GM21723 (cell line): ENCODE measurements around the gene CLNS1A.
"Not testable (repeated sequence)": the region's sequence is repeated elsewhere in the genome, so short reads cannot be mapped to it uniquely, and the experiment has no call there.

Experiments
- ATAC-seq: cut with Tn5 transposase; IDR thresholded peaks from one replicate; pipeline ENCODE4 v1.9.1; 2021; ENCODE audit warnings: mild to moderate bottlenecking, moderate library complexity; ENCODE audit not compliant: unreplicated experiment

CLNS1A gene

DNA sequence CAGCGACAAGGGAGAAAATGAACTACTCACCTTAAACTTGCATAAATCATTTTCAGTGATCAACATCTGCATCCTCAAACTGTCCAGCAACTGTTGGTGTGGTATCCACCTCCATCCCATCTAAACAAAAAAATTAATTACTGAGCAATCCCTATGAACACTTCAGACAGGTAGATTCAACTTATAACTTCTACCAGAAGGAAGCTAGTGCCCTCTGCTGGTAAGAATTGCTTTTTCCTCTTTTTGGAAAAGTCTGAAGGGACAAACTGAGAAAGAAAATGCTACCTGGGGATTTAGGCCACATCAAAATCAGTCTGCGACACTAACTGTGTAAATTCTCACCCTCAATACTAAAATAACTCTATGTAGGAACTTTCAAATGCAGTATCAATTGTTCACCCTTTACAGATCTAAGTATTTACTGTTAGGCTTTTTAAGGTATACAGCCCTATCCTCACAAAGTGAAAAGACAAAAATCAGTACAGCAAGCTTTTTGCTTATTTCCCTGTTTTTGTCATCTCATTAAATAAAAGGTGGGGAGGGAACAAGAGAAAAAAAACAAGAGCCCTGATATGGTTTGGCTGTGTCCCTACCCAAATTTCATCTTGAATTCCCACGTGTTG lies 17.9 kb downstream of the CLNS1A start:
- ATAC-seq, result no peak

GRCh38 chr11:77617892-77618291 lies 19.7 kb downstream of the CLNS1A start:
- no peak for ATAC-seq

GRCh38 chr11:77611921-77612320 lies 25.7 kb downstream of the CLNS1A start:
- no peak for ATAC-seq

DNA sequence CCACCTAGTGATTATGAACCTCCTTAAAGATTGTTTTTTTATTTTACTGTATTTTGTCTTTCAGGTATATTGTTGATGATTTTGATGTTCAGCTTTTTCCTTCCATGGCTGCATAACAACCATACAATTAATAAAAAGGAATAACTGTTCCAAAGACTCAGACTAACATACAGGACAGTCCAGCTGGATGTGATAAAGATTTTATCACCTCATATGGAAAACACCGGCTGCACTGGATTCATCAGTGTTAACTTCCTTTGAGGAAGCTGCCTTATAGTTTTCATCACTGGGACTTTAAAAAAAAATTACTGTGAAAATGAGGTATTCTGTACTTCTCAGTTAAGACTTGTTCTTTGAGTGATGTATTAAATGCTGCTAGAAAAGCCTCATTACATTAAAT lies 28.4 kb downstream of the CLNS1A start:
- ATAC-seq, result no peak

DNA sequence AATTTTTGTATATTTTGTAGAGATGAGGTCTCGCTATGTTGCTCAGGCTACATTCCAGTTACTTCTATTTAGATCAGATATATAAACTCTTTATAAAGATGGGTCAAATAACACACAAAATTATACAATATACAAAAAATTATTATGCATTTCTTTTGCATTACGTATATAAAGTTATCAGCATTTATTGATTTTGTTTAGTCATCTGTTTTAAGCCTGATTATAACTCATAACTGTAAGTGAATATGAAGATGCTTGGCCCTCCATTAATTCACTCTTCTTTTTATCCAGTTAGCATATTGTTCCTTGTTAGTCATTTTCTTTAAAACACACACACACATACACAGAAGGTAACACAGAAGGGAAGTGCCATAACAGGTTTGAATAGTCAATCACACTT lies 33.3 kb downstream of the CLNS1A start:
- ATAC-seq, result no peak

DNA sequence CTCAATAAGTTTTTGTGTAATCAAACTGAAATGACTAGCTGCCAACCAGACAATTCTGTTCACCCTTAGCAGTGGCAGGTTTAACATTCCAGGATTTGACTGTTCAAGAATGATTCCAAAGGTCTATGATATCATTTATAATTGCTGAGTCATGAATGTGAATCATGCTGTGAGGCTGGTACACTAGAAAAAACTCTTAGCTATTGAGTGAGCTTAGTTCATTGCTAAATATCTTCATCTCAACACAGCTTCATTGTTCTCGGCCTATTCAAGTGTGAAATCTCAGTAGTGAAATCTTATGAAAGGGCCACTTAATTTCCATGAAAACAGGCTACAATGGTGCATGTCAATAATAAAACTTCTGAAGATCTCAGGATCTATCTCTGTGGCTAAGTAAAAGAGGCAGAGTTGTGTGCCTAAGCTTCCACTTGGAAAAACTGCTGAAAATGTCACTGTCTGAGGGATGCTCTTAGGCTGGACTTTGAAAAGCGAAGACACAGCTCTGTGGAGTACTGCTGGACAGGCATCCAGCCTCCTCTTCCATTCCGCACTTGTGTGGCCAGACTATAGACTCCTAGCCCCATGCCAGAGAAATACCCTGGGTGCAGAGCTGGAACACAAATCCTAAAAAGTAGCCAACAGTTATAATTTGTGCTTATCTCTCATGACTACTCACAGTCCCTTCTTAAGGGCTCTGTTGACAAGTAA lies 35.1 kb downstream of the CLNS1A start:
- no peak for ATAC-seq

- ATAC-seq, result no peak
These were observed 39.4 kb downstream of the CLNS1A start for GRCh38 chr11:77598195-77598594.

DNA sequence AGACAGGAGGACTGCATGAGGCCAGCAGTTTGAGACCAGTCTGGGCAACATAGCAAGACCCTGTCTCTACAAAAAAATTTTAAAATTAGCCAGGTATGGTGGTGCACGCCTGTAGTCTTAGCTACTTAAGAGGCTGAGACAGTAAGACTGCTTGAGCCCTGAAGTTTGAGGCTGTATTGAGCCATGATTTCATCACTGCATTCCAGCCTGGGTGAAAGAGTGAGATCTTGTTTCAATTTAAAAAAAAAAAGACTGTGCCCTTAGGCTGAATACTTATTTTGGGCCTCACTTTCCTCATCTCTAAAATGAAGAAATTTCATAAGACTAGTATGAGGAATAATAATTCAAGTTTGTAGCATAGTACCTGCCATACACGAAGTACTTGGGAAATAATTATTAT lies 41.0 kb downstream of the CLNS1A start:
- no peak for ATAC-seq

- ATAC-seq, result no peak
These were observed 43.7 kb downstream of the CLNS1A start for GRCh38 chr11:77593883-77594282.

- ATAC-seq, result no peak
These were observed 44.9 kb downstream of the CLNS1A start for GRCh38 chr11:77592727-77593126.

GRCh38 chr11:77590194-77590782 lies 47.3 kb downstream of the CLNS1A start:
- ATAC-seq, result no peak

GRCh38 chr11:77589521-77590193 lies 47.9 kb downstream of the CLNS1A start, which contains the start of gene AQP11:
Gene AQP11, plus strand, starts transcription at chr11:77589953. Its CDS starts 40 bp downstream, at chr11:77589993.
- ATAC-seq, result peak; percentile 85

DNA sequence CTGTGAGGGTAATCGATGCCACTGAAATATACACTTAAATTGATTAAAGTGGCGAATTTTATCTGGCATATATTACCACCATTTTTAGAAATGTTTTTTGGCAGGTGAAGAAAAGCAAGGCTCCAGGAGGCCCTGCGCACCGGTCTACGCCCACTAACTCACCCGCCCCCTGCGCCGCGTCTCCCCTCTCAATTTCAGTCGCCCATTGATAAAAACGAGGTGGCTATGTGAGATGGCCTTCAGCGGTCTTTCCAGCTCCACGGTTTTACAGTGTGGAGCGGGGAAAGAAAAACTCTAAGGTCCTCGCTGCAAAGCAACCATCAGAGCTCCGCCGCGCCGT lies 48.4 kb downstream of the CLNS1A start:
- peak; percentile 23 for ATAC-seq

DNA sequence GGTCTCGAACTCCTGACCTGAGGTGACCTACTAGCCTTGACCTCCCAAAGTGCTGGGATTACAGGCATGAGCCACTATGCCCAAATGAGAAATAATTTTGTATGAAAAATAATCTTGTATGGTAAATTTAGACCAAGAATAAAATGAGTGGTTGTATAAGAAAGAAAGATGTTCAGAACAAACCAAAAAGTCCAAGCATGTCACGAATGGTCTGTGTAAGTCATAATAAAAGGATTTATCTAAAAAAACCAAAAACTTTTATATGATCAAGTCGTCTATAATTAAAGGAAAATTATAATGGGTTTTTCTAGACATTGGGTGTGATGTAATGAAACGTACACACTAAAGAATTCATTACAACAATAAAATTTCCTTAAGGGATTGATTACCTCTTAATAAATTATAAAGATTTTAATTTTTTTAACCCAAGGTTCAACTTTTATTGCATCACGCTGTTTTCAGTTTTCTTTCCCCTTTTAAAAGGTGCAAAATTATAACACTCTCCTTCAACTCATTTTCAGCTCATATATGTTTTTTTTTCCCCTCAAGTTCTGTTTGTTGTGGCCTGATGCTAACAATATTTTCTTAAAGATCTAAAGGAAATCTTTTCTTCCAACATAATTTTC lies 56.8 kb downstream of the CLNS1A start:
- no peak for ATAC-seq

- ATAC-seq, result not testable (repeated sequence)
These were observed 62.2 kb downstream of the CLNS1A start for GRCh38 chr11:77575428-77575827.

GRCh38 chr11:77570896-77571295 lies 66.7 kb downstream of the CLNS1A start:
- not testable (repeated sequence) for ATAC-seq

DNA sequence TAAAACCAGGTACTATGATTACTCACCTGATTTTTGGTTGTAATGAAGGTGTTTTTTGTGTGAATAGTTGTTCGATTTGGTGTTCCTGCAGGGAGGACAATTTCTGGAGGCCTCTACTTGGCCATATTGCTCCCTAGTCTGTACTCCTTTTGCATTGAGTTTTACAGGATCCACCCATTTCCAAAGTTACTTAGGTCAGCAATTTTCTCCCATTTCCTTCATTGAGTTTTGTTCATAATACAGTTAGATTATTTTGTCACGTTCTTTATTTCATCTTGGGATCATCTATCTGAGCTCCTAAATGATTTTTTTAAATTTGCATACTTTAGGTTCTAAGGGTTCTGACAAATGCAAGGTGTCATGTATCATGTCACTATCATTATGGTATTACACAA lies 67.9 kb downstream of the CLNS1A start:
- ATAC-seq, result no peak

- ATAC-seq, result no peak
These were observed 68.5 kb downstream of the CLNS1A start for GRCh38 chr11:77568916-77569675.

- no peak for ATAC-seq
These were observed 69.3 kb downstream of the CLNS1A start for GRCh38 chr11:77568306-77568705.
